ENCODE data around the gene SLF2. TPM values are rescaled to one million over a fixed set of nuclear protein-coding genes. Genes with fewer than 3 reads are reported as not detected.

The SLF2 gene
- total RNA-seq, 1 donor from 2014 or later, result 41.3 TPM

DNA sequence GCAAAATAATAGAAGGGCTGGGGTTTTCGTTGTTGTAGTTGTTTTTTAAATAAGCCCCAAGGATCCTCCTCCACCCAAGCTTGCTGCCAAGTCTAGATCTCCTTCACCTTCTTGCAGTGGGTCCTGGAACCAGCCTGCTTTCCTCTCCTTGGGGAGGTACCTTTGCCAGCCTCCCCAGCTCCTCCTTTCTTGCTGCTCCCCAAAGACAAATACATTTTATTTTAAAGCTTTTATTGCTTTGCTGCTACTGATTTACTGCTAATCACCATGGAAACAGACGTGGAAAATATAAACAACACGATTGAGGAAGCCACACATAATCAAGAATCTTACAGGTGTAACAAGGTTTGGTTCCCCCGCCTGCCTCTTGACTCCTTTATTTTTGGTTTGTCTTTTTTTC lies 17.4 kb upstream of the SLF2 start:
- intact Hi-C loops (cut with micrococcal nuclease), result no loop called here

DNA sequence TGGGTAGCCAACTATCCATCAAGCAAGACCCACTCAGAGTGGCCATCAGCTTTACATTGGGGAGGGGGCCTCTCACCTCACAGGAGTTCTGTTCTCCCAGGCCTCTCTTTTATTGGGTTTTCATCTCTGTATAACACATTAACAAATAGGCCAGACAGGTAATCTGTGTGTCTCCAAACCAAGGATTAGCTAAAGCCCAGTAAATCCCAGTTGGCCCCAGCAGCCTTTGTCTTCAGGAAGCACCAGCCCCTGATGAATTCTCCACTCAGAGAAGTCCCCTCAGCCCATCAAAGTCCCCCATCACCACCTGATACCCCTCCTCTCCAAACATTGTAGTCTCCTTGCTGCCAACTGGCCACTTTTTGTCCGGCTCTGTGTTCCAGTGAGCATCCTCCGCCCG lies 16.9 kb upstream of the SLF2 start:
- intact Hi-C loops (cut with micrococcal nuclease), result no loop called here

DNA sequence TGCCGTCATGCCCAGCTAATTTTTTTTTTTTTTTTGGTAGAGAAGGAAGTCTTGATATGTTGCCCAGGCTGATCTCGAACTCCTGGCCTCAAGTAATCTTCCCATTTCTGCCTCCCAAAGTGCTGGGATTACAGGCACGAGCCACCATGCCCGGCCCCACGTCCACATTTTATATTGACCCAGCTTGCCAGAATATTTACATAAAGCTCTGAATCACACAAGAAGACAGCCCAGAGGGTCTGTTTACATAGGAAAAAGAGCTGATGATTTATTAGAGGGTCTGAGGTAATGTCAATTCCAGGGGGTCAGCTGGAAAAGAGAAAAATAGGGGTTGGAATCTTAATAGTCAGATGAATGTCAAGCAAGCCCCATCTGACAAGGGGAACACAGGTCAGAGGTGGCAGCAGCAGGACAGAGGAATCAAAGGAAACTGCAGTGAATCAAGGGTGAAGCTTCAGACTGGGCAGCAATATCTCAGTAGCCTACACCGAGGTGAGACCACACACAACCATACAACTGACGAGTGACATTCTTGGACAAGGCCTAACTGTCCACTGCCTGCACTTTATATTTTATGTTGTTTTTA lies 15.8 kb upstream of the SLF2 start:
- intact Hi-C loops (cut with micrococcal nuclease), result no loop called here

DNA sequence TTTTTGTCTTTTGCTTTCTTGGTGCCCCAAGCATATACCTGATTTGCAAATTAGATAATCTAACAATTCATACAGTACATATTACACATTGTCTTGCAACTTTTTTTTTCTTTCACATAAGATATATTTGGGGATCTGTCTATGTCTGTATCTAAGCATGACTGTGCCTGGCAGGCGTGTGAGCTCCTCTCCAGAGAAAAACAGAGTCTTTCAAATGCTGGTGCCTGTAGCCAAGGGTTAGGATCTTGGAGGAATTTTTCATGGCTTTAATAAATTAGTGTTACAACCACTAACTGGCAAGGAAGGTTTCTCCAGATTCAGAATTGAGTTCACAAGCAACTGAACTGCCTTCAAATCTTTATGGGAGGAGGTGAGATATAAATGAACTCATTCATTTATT lies 14.8 kb upstream of the SLF2 start:
- intact Hi-C loops (cut with micrococcal nuclease), result no loop called here

DNA sequence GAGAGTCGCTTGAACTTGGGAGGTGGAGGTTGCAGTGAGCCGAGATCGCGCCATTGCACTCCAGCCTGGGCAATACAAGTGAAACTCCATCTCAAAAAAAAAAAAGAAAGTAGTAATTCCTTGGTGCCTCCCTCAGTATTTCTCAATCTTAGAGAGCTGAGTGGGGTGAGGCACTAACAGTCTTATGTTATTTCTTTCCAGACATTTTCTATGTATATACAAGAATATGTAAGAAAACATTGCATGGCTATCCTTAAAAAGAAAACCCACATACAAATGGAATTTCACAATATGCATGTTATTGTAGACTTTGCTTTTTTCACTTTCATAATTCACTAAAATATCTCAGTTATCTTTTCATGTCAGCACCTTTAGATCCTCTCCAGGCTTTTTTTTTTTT lies 13.6 kb upstream of the SLF2 start:
- intact Hi-C loops (cut with micrococcal nuclease), result no loop called here

DNA sequence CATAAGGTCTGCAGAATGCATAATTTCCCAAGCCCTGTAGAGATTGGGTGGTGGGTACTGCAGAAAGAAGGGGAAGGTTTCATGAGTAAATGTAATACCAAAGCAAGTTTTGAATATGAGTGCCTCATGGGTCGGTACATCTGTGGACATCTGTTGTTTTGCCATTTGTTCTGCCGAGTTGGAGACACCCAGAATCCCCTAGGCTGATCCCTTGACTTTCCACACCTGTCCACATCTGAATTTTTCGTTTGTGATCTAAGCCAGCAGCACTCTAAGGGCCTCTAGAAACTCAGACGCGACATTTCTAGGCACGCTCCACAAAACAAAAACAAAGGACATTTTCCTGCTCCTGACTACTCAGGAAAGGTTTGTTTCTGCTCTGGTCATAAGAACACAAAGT lies 11.7 kb upstream of the SLF2 start:
- intact Hi-C loops (cut with micrococcal nuclease), result no loop called here

DNA sequence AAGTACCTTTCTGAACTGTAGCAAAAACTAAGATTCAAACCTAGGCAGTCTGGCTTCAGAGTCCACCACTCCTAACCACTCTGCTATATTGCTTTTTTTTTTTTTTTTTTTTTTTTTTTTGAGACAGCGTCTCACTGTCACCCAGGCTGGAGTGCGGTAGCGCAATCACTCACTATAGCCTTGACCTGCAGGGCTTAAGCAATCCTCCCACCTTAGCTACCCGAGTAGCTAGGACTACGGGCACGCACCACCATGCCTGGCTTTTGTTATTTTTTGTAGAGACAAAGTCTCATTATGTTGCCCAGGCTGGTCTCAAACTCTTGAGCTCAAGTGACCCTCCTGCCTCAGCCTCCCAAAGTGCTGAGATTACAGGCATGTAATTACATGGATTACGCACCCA lies 10.1 kb upstream of the SLF2 start:
- intact Hi-C loops (cut with micrococcal nuclease), result no loop called here

DNA sequence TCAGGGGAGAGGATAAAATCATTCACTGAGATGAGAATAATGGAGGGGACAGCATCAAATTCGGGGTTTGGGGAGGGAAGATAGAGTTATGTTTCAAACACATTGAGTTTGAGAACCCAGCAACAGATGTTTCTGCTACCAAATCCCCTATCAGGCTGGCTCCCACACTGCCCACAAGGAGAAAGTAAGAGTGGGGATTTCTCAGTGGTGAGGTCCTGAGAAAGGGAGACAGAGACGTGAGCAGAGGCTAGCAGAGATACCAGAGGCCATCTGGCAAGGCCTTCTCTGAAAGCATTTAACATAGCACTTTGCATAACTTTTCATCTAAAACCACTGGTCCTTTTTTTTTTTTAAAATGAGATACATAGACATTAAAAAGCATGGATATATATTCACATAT lies 7.8 kb upstream of the SLF2 start:
- intact Hi-C loops (cut with micrococcal nuclease), result no loop called here

DNA sequence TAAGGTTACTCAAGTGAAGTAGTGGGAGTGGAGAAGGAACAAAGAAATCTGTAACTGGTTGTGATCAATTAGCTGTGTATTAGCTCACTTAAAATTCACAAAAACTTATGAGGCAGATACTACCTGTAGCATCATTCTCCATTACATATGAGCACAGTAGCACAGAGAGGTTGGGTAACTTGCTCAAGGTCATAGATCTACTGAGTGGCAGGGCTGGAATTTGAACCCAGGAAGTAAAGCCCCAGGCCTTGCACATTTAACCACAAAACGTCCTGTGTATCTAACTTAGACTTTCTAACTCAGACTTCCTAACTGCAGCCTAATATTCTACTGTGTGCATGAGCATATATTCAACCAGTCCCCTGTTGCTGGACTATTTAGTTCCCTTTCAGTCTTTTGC lies 5.6 kb upstream of the SLF2 start:
- intact Hi-C loops (cut with micrococcal nuclease), result no loop called here

DNA sequence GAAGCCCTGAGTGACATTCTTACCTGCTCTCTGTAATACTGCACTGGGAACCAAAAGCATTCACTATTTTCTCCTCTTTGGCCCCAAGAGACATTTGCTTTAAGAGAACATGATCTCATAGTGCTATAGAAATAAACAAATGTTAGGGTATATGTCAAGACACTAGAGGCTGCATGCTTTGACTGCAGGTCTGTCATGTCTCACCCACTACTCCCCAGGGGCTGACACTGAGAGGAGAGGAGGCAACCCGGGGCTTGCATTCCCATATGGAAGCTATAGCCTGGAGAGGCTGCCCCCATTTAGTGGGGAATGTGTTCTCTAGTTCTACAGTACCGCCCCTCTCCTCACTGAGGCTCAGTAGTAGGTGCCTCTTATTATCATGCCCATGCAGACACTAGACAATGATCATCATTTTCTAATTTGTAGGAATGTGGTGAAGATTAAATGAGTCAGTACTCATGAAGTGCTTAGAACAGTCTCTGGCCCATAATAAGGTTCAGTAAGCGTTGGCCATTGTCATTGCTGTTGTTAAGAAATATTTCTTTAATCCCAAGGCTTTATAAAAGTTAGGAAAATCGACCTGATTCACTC lies 4.9 kb upstream of the SLF2 start:
- intact Hi-C loops (cut with micrococcal nuclease), result no loop called here

DNA sequence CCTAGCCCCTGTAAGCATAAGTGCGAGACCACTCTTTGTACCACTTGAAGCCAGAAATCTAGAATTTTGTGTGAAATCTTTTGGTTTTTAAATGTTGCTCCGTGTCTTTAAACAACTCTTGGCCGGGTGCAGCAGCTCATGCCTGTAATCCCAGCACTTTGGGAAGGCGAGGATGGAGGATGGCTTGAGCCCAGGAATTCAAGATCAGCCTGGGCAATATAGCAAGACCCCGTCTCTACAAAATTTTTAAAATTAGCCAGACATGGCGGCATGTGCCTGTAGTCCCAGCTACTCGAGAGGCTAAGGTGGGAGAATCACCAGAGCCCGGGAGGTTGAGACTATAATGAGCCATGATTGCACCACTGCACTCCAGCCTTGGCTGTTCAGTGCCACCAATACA lies 4.4 kb upstream of the SLF2 start:
- intact Hi-C loops (cut with micrococcal nuclease), result no loop called here

DNA sequence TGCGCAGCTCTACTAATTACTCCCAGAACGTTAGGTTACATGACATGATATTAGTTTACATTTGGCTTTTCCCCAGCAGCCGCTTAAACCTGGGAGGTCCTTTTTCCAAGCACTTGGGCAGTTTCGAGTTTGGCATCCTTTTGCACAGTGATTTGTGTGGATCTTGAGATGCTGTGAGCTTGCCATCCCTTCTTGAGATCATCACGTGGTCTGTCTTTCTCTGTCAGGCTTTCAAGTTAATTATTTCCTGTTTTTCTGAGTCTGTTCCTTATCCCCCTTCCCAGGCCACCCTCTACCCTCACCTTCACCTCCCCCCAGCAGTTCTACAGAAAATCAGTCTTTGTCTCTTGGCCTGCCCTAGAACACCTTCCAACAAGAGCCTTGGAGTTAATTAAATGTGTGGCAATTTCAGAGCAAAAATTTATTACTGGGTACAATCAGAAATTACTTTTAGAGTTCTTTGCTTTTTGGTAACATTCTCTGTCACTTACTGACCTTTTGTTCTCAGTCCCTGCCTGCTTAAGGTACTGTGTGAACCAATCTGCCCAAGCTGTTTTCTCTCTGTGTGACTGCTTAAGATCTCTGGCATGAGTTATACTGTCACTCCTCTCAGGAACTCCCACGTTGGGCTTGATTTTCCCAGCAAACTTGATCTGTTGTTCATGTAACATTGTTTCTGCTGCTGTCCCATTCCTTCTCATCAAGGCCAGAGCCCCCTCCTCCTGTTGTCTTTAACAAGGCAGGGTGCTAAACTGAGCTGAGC lies 3.1 kb upstream of the SLF2 start:
- intact Hi-C loops (cut with micrococcal nuclease), result loop anchor here (5.0 kb wide), 1 partner anchor 1738 kb away; no protein-coding TSS in a partner anchor

DNA sequence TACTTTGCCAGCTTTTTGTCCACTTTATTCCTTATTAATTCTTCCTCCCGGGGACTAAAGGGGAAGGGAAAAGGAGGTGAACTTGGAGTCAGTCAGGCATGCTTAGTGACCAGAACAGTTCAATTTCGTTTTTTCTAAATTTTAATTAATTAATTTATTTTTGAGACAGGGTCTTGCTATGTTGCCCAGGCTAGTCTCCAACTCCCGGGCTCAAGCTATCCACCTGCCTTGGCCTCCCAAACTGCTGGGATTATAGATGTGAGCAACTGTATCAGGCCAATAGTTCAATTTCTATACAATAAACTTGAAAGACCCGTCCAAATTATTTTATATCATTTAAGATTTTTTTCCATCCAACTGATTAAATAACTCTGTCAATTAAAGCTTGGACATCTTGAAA lies 1.3 kb upstream of the SLF2 start:
- intact Hi-C loops (cut with micrococcal nuclease), result loop anchor here (5.0 kb wide), 1 partner anchor 1736 kb away; no protein-coding TSS in a partner anchor

DNA sequence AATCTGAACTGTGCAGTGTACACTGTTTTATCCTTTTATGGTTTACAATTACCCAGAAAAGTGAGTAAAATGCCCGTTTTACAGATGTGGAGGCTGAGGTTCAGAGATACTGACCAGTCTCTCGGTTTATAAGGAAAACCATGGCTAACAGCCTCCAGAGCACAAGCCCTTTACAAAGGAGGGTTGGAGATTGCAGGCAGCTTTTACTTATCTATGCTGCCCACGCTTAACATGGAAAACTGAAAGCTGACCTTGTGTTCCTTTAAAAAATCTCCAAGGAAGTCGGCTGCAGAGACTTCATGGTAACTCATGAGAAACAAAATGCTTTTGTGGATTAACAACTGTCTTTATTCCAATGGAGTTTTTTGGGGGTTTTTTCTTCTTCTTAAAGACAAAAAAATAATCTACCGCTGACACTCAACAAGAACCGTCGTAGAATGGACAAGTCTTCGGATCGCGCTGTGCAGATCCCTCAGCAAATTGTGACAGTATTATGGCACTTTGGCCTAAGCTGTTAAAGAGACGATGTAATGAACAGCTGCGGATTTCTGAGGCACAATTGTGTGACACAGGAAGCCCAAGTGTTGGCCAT lies 654 bp upstream of the SLF2 start:
- intact Hi-C loops (cut with micrococcal nuclease), result loop anchor here (1.0 to 5.0 kb wide), 4 partner anchors 75 to 1735 kb away; partner anchors contain the start of genes ERLIN1, MRPL43 and TWNK

DNA sequence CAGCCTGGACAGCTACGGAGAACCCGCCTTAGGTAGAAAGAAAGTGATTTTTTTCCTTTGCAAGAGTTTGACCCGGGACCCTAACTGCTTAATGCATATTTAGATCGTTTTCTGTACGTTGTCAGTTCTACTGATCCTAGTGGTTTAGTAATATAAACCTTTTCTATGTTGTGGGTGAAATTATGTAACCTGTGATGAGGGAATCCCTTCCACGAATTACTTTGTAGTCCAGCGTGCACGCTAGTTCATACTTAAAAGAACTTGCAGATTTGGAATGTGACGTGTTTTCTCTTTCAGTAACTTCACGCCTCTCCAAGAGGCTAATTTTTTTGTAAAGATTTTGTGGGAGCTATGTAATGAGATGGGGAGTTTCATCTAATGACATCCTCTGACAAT lies 705 bp downstream of the SLF2 start:
- intact Hi-C loops (cut with micrococcal nuclease), result loop anchor here (1.0 to 5.0 kb wide), 4 partner anchors 73 to 1734 kb away; partner anchors contain the start of genes MRPL43 and TWNK

DNA sequence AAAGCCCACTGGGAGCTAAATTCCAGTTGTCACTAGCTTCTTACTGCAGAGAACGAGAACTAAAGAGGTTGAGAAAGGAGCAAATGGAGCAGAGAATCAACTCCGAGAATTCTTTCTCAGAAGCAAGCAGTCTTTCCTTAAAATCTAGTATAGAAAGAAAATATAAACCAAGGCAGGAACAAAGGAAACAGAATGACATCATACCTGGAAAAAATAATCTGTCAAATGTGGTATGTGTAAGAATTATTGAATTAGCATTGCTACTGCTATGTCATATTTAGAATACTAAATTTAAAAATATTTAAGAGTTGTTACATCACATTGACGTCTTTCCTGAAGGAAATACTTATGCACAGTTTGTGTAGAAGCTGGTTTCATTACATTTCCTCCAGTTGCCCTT lies 4.3 kb downstream of the SLF2 start:
- intact Hi-C loops (cut with micrococcal nuclease), result no loop called here

DNA sequence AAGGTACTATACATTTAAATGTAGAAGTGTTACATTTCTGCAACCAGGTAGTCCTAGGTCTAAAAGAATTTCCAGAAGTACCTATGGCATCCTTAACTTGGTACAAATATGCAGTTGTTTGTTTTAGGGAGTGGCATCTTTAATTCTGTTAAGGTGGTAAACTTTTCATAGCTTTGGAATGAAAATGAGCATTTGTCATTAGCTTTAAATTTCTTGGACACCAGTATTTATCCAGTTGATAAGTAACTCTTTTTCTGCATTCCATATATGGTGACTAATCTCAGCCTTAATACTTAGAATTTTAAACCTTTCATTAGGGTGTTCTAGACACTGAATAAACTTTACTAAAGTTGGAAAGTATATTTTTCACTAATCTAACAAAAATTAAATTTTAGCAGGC lies 10.8 kb downstream of the SLF2 start:
- intact Hi-C loops (cut with micrococcal nuclease), result no loop called here

DNA sequence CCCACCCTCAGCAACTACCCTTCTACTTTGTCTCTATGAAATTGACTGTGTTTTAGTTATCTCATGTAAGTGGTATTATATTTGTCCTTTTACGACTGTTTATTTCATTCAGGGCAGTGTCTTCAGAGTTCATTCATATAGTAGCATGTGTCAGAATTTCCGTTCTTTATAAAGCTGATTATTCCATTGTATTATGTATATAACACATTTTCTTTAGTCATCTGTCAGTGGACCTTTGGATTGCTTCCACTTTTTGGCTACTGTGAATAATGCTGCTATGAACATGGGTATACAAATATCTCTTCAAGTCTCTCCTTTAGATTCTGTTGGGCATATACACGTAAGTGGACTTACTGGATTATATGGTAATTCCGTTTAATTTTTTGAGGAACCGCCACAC lies 14.5 kb downstream of the SLF2 start:
- intact Hi-C loops (cut with micrococcal nuclease), result no loop called here

DNA sequence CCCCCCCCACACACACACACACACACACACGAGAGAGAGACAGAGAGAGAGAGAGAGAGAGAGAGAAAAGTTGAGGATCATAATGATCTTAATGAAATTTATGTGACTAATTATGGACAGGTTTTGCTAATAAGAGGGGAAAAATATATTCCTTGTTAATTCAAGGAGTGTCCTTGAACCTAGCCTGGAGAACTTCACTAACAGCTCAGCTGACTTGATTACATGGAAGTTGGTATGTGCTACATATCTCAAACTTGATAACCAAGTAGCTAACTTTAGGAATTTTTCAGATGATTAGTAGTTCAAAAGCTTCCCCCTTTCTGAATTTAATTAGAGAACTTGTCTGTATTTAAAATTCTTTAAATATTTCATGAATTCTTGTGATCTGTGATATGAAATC lies 15.3 kb downstream of the SLF2 start:
- intact Hi-C loops (cut with micrococcal nuclease), result no loop called here

DNA sequence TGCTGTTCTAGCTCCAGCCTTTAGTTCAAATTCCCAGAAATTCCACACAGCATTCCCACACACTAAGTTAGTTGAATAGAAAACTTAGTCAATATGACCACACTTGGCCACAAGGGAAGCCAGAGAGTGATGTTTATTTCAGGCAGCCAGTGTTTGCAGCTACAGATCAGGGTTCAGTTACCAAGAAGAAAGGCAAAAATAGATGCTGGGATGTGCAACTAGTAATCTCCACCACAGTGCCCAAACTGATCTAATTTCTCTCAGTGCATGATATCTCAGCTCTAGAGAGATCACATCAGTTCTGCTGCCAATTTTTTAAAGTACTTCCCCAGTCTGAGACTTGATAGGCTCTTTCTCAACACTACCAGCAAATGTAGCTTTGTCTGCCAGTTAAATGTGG lies 17.6 kb downstream of the SLF2 start:
- intact Hi-C loops (cut with micrococcal nuclease), result no loop called here

DNA sequence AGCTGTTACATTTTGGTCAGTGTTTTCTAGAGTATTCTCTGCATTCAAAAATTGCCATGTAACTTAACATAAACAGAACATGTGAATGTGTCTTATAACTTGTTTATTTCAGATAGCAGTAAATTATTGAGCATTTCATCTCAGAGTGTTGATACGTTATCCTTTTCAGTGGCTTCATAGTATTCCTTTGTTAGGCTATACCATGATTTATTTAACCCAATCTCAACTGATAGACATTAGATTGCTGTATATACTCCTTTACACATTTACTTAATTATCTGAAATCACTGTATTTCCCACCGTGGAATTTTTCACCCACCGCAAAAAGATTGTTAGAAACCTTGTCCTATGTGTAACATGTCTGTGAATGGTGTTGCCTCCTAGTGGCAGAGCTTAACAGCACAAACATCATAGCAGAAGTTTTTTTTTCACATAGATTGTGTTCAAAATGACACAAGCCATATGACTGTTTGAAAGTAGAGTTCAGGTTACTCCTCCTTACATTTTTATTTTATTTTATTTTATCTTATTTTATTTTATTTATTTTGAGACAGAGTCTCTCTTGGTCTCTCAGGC lies 21.4 kb downstream of the SLF2 start:
- intact Hi-C loops (cut with micrococcal nuclease), result no loop called here

DNA sequence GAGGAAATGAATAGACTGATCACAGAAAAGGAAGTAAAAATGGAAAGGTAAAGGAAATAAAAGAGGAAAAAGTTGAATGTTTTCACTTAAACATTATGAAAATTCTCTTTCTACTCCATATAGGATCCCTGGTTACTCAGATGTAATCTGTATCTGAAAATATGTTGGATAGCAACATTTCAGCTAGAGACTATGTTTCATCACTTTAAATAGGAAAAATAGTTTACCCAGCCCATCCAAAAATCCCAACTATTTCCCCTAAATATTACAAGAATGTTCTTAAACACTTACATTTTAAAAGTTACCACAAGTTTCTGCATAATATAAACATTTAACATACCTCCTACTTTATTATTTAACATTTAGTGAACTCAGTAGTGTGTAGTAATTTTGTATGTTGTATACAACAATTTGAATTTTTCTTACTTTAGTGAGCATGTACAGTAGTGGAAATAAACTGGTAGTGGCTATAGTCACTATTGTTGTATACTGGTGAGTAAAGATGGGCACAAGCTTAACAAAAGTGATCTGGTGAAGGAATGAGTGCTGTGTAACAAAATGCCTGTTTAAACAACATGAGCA lies 27.1 kb downstream of the SLF2 start:
- intact Hi-C loops (cut with micrococcal nuclease), result no loop called here
